GM23248 (cell line): Measurements from ENCODE around the gene CHRNG. TPM values are rescaled to one million over a fixed set of nuclear protein-coding genes. Genes with fewer than 3 reads are reported as not detected.

Source experiments
- DNase-seq: peaks from one replicate; pipeline ENCODE4 v3.0.0-alpha.2; 2015
- H2AFZ ChIP-seq: fragments of 200-600 bp; sonication (generic); 2 replicates; pipeline ENCODE4 v1.6.1; 2016; ENCODE audit warnings: antibody characterized with exemption
- H3F3A ChIP-seq: fragments of 200-600 bp; sonication (generic); 2 replicates; pipeline ENCODE4 v1.6.1; 2016; ENCODE audit warnings: mild to moderate bottlenecking, antibody characterized with exemption, mixed run types; ENCODE audit not compliant: insufficient read depth
- H3K27ac ChIP-seq: fragments of 200-600 bp; sonication (generic); 2 replicates; pipeline ENCODE4 v1.5.1; 2016; ENCODE audit warnings: mild to moderate bottlenecking
- H3K27me3 ChIP-seq: fragments of 200-600 bp; sonication (generic); replicated peaks from 2 replicates; pipeline ENCODE4 v1.6.1; 2016; ENCODE audit warnings: mild to moderate bottlenecking; ENCODE audit not compliant: insufficient read depth
- H3K36me3 ChIP-seq: fragments of 200-600 bp; sonication (generic); 2 replicates; pipeline ENCODE4 v1.6.1; 2016; ENCODE audit warnings: low read depth, mild to moderate bottlenecking
- H3K4me1 ChIP-seq: fragments of 200-600 bp; sonication (generic); 2 replicates; pipeline ENCODE4 v1.6.1; 2016; ENCODE audit warnings: mild to moderate bottlenecking; ENCODE audit not compliant: insufficient read depth
- H3K4me2 ChIP-seq: fragments of 200-600 bp; sonication (generic); one replicate; pipeline ENCODE4 v1.6.1; 2016; ENCODE audit warnings: mild to moderate bottlenecking; ENCODE audit not compliant: unreplicated experiment
- H3K4me3 ChIP-seq: fragments of 200-600 bp; sonication (generic); 2 replicates; pipeline ENCODE4 v1.5.1; 2016; ENCODE audit warnings: mild to moderate bottlenecking
- H3K79me2 ChIP-seq: fragments of 200-600 bp; sonication (generic); 2 replicates; pipeline ENCODE4 v1.6.1; 2016; ENCODE audit warnings: mild to moderate bottlenecking; ENCODE audit not compliant: insufficient read depth
- H3K9ac ChIP-seq: fragments of 200-600 bp; sonication (generic); 2 replicates; pipeline ENCODE4 v1.6.1; 2016; ENCODE audit warnings: mild to moderate bottlenecking
- H3K9me2 ChIP-seq: fragments of 200-600 bp; sonication (generic); 2 replicates; pipeline ENCODE4 v1.6.1; 2016; ENCODE audit warnings: mixed run types, mild to moderate bottlenecking, moderate library complexity; ENCODE audit not compliant: insufficient read depth
- H3K9me3 ChIP-seq: fragments of 200-600 bp; sonication (generic); one replicate; pipeline ENCODE4 v1.6.1; 2017; ENCODE audit warnings: low read depth
- H4K20me1 ChIP-seq: fragments of 200-600 bp; sonication (generic); 2 replicates; pipeline ENCODE4 v1.6.0; 2016; ENCODE audit not compliant: insufficient read depth
- EZH2 ChIP-seq: fragments of 200-600 bp; sonication (generic); IDR thresholded peaks from 2 replicates; pipeline ENCODE4 v1.6.1; 2018; ENCODE audit warnings: antibody characterized with exemption, mild to moderate bottlenecking; ENCODE audit not compliant: insufficient read depth, poor library complexity, severe bottlenecking
- EZH2phosphoT487 ChIP-seq: fragments of 200-600 bp; sonication (generic); IDR thresholded peaks from 2 replicates; pipeline ENCODE4 v1.6.1; 2018; ENCODE audit warnings: antibody characterized with exemption, moderate library complexity, mild to moderate bottlenecking, low read depth; ENCODE audit not compliant: insufficient read depth
- WGBS, 2 experiments: methylation state at CpG; one replicate each; pipeline ENCODE4 v1.1.6; 2015 to 2017; ENCODE audit warnings: low lambda C conversion rate in 2 of 2, low coverage in 1 of 2; ENCODE audit errors: missing lambda C conversion rate in 2 of 2; 5-methylcytosine and 5-hydroxymethylcytosine counted together
- in situ Hi-C: fragments of 300-500 bp; cut with MboI; formaldehyde crosslinking; loops from 2 replicates; pipeline ENCODE4 v1.15.0; 2020
- polyA plus RNA-seq: library from polyadenylated mRNA; unstranded; fragments of >200 nt; fragmentation: Nextera tagmentation; extraction: Ambion mirVana; gene quantifications from 2 replicates; pipeline ENCODE4 v1.2.1, GENCODE V29; 2016
- total RNA-seq: library from RNA; depleted of rRNA; stranded (reverse); fragments of >200 nt; shearing (Covaris generic); gene quantifications from 2 replicates; pipeline ENCODE4 v1.2.3, GENCODE V29; 2014

Gene CHRNG
- total and polyA plus RNA-seq, 2 experiments from 2014 or later: not detected

DNA sequence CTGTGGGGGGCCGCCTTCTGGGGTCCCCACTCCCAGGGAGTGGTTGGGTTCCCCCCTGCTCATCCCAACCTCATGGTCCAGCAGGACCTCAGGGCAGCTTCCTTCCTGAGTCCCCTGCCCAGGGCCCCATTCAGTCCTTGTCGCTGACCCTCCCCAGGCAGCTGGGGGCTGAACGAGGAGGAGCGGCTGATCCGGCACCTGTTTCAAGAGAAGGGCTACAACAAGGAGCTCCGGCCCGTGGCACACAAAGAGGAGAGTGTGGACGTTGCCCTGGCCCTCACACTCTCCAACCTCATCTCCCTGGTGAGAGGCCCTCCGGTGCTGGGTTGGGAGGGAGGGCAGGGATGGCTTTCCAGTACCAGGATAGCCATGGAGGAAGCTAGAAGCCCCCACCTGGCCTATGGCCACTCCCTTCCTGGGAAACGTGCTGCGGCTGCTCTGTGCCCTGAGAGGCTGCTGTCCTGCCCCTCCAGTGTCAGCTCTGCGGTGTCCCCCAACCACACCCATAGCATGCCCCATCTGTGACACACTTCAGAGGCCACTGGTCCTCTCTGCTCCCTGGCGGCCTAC is 13.0 kb upstream of the CHRNG start:
- 60 to 72% methylated on average over 13 of the region's 13 CpGs for WGBS, 2 experiments
- no peak for DNase-seq
- Histone ChIP-seq H3K9me3 (no peaks in the 10 kb centered on the region), H2AFZ (no peak overlapping the region), H3K9me2 (no peaks in the 10 kb centered on the region), H3K4me1 (no peaks in the 10 kb centered on the region), H3K4me3 (no peak overlapping the region), H3K4me2 (no peak overlapping the region), H3K79me2 (no peaks in the 10 kb centered on the region), H4K20me1 (no peaks in the 10 kb centered on the region), H3K27me3 (peaks cover 23% of the 10 kb centered on the region), H3F3A (no peaks in the 10 kb centered on the region), H3K9ac (no peak overlapping the region), H3K27ac (no peak overlapping the region), H3K36me3 (no peaks in the 10 kb centered on the region)
- TF ChIP-seq EZH2phosphoT487 (no peak), EZH2 (no peak)
- in situ Hi-C loops: loop anchor here (25.0 kb wide), 1 partner anchor 614 kb away; no protein-coding TSS in a partner anchor

DNA sequence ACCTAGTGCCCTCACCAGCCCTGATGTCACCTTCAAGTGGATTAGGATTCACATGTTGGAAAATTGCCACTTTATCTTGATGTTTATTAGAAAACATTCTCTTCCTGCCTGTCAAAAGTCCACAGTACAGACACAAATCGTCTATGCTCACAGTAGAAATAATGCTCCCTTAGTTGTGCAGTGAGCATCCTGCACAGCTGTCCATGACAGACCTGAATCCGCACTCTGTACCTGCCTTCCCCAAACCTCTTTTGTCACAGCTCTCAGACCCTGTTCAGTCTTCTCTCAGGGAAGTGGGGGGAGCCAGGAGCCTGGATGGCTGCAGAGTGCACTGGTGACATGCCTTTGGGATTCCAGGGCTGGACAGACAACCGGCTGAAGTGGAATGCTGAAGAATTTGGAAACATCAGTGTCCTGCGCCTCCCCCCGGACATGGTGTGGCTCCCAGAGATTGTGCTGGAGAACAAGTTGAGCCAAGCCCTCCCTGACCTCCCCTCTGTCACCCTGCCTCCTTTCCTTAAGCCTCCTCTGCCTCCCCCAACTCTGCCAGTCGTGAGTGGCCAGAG is 11.5 kb upstream of the CHRNG start:
- Histone ChIP-seq H3K36me3 (no peaks in the 10 kb centered on the region), H2AFZ (no peak overlapping the region), H3K9ac (no peak overlapping the region), H3K27me3 (peaks cover 20% of the 10 kb centered on the region), H3K9me3 (no peaks in the 10 kb centered on the region), H3K4me3 (no peak overlapping the region), H3K79me2 (no peaks in the 10 kb centered on the region), H3K27ac (no peak overlapping the region), H3K4me2 (no peak overlapping the region), H3K9me2 (no peaks in the 10 kb centered on the region), H4K20me1 (no peaks in the 10 kb centered on the region), H3K4me1 (no peaks in the 10 kb centered on the region), H3F3A (no peaks in the 10 kb centered on the region)
- TF ChIP-seq EZH2 (no peak), EZH2phosphoT487 (no peak)
- WGBS, 2 experiments: 70 to 74% methylated on average over 6 of the region's 6 CpGs
- DNase-seq: no peak
- in situ Hi-C loops: loop anchor here (25.0 kb wide), 1 partner anchor 616 kb away; no protein-coding TSS in a partner anchor

DNA sequence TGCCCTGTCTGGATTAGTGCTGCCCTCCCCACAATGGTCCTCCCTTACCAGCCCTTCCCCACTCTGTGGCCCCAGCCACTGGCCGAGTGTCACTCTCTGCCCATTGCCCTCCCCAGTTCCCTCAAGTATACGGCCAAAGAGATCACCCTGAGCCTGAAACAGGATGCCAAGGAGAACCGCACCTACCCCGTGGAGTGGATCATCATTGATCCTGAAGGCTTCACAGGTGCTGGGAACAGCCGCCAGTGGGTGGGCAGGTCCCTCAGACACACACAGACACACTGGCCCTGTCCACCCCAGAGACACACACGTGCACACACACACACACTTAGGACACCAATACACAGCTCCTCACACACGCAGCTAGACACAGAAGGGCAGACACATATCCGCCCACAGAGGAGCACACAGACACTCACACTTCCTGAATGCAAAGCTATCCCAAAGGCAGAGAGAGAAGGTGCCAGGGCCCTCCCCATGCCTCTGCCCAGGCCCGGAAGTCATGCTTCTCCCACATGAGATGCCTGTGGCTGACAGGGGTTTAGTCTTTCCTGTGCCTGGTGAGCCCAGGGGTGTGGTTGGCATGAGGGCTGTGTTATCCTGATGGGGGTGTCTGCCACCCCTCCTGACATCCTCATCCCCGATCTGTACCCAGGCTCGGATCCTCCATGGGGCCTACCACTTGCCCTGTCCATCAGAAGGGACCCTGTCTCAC is 10.6 kb upstream of the CHRNG start:
- Histone ChIP-seq H3K27ac (no peak overlapping the region), H3K9me3 (no peaks in the 10 kb centered on the region), H3K4me2 (no peak overlapping the region), H3K79me2 (no peaks in the 10 kb centered on the region), H3K27me3 (peaks cover 10% of the 10 kb centered on the region), H3K9ac (no peak overlapping the region), H3K4me1 (no peaks in the 10 kb centered on the region), H2AFZ (no peak overlapping the region), H3K9me2 (no peaks in the 10 kb centered on the region), H4K20me1 (no peaks in the 10 kb centered on the region), H3K4me3 (no peak overlapping the region), H3F3A (no peaks in the 10 kb centered on the region), H3K36me3 (no peaks in the 10 kb centered on the region)
- WGBS, 2 experiments: 52 to 58% methylated on average over 11 of the region's 11 CpGs
- in situ Hi-C loops: loop anchor here (25.0 kb wide), 1 partner anchor 617 kb away; no protein-coding TSS in a partner anchor
- peak; percentile 55 for DNase-seq
- TF ChIP-seq EZH2: no peak
- TF ChIP-seq EZH2phosphoT487: no peak

DNA sequence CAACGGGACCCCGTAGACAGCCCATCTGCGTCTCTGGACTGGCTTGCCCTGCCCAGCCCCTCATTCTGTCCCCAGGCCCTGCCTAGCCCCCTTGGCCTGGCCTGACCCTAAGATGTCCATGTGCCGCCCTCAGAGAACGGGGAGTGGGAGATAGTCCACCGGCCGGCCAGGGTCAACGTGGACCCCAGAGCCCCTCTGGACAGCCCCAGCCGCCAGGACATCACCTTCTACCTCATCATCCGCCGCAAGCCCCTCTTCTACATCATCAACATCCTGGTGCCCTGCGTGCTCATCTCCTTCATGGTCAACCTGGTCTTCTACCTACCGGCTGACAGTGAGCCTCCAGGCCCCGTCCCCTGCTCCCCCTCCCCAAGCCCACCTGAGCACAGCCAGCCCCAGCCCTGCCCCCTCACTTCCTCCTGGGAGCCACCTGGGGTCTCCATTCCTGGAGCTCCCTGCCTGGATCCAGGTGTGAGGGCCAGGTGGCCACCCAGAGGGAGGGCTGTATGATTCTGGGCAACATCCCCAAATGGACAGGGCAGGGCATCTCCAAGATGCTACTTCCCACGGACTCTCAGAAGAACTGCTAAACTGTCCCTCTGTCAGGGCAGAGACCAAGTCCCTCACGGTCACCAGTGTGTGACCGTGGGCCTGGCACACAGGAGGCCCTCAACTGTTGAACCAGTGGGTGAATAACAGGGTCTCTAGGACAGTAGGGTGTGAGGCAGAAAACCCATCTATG is 9.5 kb upstream of the CHRNG start:
- Histone ChIP-seq H3K9me2 (no peaks in the 10 kb centered on the region), H3F3A (no peaks in the 10 kb centered on the region), H3K9me3 (no peaks in the 10 kb centered on the region), H2AFZ (no peak overlapping the region), H4K20me1 (no peaks in the 10 kb centered on the region), H3K4me2 (no peak overlapping the region), H3K79me2 (no peaks in the 10 kb centered on the region), H3K9ac (no peak overlapping the region), H3K4me3 (no peak overlapping the region), H3K27ac (no peak overlapping the region), H3K36me3 (no peaks in the 10 kb centered on the region), H3K4me1 (no peaks in the 10 kb centered on the region), H3K27me3 (no peaks in the 10 kb centered on the region)
- in situ Hi-C loops: loop anchor here (25.0 kb wide), 1 partner anchor 618 kb away; no protein-coding TSS in a partner anchor
- no peak for TF ChIP-seq EZH2
- no peak for TF ChIP-seq EZH2phosphoT487
- no peak for DNase-seq
- 70 to 73% methylated on average over 16 to 17 of the region's 17 CpGs for WGBS, 2 experiments
